GM12873 (cell line): ENCODE measurements around the gene PLP2.
A peak's percentile ranks its signal among the peaks of the same experiment; 100 is the strongest.

ENCODE experiments used
- CTCF ChIP-seq: IDR thresholded peaks from 2 replicates; pipeline ENCODE4 v1.5.1; 2012; ENCODE audit warnings: low read depth, mild to moderate bottlenecking, moderate library complexity, low read length, control low read depth; ENCODE audit not compliant: insufficient read depth; ENCODE audit errors: missing control alignments

Gene PLP2

GRCh38 chrX:49187526-49187925 is 15.8 kb downstream of the PLP2 start:
- TF ChIP-seq CTCF = no peak

- TF ChIP-seq CTCF = no peak
Measured at GRCh38 chrX:49188468-49189076, 16.9 kb downstream of the PLP2 start.

- no peak for TF ChIP-seq CTCF
Measured at GRCh38 chrX:49189606-49190005, 17.9 kb downstream of the PLP2 start.

GRCh38 chrX:49190821-49191573 is 19.3 kb downstream of the PLP2 start:
- TF ChIP-seq CTCF = no peak

GRCh38 chrX:49191574-49192011 is 19.9 kb downstream of the PLP2 start:
- no peak for TF ChIP-seq CTCF

- peak; percentile 78 for TF ChIP-seq CTCF
Measured at GRCh38 chrX:49192722-49193328, 21.1 kb downstream of the PLP2 start.

GRCh38 chrX:49193542-49193964 is 21.9 kb downstream of the PLP2 start:
- TF ChIP-seq CTCF = no peak
